Fibroblast of villous mesenchyme (primary cell): ENCODE measurements around the gene GALM. TPM values are rescaled to one million over a fixed set of nuclear protein-coding genes. Genes with fewer than 3 reads are reported as not detected.
"Not testable (repeated sequence)": the region's sequence is repeated elsewhere in the genome, so short reads cannot be mapped to it uniquely, and the experiment has no call there.

Experiments used
- DNase-seq: peaks from one replicate; pipeline ENCODE4 v3.0.0-alpha.2; 2010; ENCODE audit warnings: low read depth
- H3K4me3 ChIP-seq: 2 replicates; pipeline ENCODE4 v1.5.1; 2011; ENCODE audit warnings: low read depth, mild to moderate bottlenecking, low read length
- total RNA-seq: library from RNA; depleted of rRNA; stranded (reverse); fragments of >200 nt; gene quantifications from 2 replicates; pipeline ENCODE4 v1.2.3, GENCODE V29; 2012
- TF ChIP-seq, protein P1 (sequence below): IDR thresholded peaks from 2 replicates; pipeline ENCODE4 v1.5.1; 2012; ENCODE audit warnings: low read depth, mild to moderate bottlenecking, low read length; ENCODE audit not compliant: insufficient read depth

Gene GALM
- total RNA-seq, 1 donor, result 19.9 TPM

DNA sequence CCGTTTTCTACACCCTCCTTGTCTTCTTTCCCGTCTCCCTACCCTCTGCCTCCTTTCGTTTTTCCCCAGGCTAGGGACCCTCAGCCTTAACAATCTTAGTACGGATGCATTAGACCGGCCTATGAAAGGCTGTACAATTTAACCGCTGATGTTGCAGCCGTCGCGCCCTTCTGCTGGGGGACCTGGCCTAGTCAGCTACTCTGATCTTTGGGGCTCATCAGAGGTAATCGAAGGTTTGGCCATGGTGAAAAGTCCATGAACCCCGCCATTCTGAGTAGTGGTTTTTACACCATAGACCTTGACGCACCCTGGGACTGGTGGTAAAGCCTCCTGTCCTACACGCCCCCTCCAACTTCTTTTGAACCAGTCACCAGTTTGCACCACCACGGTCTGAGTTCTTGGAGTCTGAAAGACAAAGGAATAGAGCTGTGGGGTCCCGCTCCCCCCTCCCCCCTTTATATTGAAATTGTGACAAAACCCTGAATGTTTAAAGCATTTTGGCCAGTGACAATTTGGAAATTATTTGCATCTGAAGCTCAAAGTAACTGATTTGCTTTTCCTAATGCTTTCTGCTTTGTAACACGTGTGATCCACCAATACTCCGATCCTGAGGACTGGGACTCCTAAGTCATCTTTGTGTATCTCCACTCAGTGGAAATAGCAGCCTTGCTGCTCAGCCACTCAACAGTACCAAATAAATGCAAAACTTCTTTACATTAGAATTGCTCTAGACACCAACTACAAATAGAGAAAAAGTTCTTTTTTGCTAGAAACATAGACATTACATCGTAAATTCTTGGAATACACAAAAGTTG, 85.9 kb downstream of the GALM start:
- TF ChIP-seq, protein P1, sequence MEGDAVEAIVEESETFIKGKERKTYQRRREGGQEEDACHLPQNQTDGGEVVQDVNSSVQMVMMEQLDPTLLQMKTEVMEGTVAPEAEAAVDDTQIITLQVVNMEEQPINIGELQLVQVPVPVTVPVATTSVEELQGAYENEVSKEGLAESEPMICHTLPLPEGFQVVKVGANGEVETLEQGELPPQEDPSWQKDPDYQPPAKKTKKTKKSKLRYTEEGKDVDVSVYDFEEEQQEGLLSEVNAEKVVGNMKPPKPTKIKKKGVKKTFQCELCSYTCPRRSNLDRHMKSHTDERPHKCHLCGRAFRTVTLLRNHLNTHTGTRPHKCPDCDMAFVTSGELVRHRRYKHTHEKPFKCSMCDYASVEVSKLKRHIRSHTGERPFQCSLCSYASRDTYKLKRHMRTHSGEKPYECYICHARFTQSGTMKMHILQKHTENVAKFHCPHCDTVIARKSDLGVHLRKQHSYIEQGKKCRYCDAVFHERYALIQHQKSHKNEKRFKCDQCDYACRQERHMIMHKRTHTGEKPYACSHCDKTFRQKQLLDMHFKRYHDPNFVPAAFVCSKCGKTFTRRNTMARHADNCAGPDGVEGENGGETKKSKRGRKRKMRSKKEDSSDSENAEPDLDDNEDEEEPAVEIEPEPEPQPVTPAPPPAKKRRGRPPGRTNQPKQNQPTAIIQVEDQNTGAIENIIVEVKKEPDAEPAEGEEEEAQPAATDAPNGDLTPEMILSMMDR, result no peak
- no peak for DNase-seq

DNA sequence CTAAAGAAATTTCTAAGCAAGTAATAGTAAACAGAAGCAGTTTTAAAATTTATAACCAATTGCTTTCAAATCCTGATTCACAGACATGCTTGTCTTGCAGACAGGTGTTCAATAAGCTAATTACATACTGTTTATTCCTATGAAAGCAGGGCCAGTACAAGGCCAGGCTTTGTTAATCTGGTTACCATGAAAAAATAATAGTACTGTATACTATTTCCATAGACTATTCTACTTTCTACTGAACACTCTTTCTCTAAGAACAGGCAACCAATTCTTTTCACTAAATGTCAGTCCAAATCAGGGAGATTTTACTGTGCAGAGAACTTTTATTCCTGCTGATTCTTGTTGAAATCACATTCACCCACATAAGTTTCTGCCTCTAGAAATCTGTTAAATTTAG, 88.1 kb downstream of the GALM start:
- H3K4me3 ChIP-seq, result no peak overlapping the region
- TF ChIP-seq, protein P1, result no peak
- DNase-seq, result no peak

More for the DNA sequence above, 85.9 kb downstream of the GALM start:
- peak overlapping the region; percentile 93 for H3K4me3 ChIP-seq

DNA sequence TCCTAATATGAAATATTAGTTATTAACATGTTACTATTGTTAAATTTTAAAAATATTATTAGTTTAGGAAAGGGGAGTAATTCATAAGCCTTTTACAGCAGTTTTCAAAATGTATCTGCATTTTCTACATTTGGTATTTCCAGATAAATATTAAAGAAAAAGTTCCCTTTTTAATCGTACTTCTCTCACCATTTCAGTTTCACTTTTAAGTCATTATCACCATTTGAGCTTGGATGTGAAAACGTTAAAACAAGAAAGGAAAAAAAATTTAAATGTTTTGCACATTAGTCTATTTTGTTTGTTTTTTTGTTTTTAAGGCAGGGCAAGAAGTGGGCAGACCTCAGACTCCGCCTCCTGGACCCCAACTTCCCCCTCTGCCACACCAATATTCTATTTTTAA, 88.6 kb downstream of the GALM start:
- TF ChIP-seq, protein P1, result no peak
- DNase-seq, result no peak
- peak overlapping the region; percentile 29 for H3K4me3 ChIP-seq

DNA sequence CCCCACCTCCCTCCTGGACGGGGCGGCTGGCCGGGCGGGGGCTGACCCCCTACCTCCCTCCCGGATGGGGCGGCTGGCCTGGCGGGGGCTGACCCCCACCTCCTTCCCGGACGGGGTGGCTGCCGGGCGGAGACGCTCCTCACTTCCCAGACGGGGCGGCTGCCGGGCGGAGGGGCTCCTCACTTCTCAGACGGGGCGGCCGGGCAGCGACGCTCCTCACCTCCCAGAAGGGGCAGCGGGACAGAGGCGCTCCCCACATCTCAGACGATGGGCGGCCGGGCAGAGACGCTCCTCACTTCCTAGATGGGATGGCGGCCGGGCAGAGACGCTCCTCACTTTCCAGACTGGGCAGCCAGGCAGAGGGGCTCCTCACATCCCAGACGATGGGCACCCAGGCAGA, 90.0 kb downstream of the GALM start:
- DNase-seq, H3K4me3 ChIP-seq: not testable (repeated sequence)

DNA sequence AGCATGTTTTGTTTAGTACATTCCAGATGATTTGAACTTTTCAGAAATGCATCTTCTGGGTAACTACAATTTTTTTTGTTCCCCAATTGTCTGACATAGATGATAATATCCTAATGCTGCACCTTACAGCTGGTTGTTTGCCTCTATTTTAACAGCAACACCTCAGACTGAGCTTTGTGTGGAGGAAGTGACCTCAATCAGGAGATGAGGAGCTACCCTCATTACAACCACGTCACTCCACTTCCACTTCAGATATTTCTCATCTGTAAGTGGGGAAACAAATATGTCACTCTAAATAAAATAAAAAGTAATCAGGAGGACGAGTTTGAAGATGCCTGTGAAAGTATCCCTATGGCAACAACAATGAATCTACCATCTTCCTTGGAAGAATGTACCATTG, 97.3 kb downstream of the GALM start:
- no peak overlapping the region for H3K4me3 ChIP-seq
- DNase-seq, result no peak
- TF ChIP-seq, protein P1, result no peak

DNA sequence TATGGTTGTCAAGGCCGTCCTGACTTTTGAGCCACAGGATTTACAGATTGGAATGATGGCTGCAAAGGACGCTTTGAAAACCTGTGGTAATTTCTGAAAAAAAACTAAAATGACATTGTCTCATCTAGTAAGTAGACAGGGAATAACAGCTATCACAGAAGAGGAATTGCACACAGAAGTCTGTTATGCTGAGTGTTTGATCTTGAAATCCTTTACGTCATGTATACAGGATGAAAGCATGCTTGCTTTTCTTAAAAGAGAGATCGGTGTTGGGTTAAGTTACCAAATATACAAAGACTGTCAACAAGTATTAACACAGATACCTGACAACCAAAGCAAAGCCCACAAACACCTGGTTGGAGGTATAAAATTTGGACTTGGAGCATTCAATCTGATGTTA, 97.8 kb downstream of the GALM start:
- no peak for DNase-seq
- TF ChIP-seq, protein P1, result no peak
- no peak overlapping the region for H3K4me3 ChIP-seq

DNA sequence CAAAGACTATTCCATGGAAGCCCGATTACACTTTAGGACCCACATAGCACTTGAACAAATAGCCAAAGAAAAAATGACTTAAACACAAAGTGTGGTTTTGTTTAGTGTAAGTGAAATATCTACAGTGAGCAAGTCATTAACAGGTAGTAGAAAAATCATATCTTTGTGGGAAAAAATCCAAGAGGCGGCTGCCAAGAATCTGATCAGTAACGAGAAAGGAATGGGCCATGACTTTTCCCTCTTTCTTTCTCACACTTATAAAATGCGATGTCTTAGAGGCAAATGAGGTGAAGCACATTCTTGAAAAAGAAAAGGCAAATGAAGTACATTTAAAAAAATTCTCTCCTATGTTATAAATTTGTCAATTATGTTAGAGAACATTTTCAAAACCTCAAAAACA, 99.2 kb downstream of the GALM start:
- TF ChIP-seq, protein P1, result no peak
- no peak overlapping the region for H3K4me3 ChIP-seq
- peak; percentile 32 for DNase-seq
